IPS DF 4.7 (cell line): ENCODE data around the gene SNX20.

Experiments used
- DNase-seq: peaks from one replicate; pipeline ENCODE4 v3.0.0-alpha.2; 2013; ENCODE audit warnings: low spot score; ENCODE audit errors: extremely low read depth

The SNX20 gene

DNA sequence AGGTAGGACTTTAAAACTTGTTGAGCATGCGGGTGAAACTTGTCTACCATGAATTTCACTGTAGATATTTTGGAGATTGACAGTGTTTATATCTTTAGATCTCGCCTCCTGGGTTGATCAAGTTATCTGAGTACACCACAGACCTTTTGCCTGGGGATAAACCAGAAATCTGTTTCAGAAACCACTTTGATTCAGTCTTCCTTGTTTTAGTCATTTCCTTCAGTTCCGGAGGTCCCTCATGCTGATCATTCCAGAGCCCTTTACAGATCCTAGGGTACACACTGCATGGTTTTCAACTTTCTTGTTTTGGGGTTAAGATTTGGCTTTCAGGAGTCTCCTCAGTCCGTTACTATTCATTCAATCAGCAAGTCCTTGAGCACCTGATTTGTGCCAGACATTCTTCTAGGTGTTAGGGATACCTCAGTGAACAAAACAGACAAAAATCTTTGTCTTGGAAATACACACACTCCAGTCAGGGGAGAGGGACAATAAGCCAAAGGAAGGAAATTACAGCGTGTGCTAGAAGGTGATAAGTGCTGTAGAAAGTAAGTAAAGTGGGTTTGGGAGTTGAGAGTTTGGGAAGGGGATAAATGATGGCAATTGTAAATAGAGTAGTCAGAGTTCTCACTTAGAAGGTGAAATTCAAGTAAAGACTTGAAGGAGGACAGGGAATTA is 24.5 kb upstream of the SNX20 start:
- no peak for DNase-seq

DNA sequence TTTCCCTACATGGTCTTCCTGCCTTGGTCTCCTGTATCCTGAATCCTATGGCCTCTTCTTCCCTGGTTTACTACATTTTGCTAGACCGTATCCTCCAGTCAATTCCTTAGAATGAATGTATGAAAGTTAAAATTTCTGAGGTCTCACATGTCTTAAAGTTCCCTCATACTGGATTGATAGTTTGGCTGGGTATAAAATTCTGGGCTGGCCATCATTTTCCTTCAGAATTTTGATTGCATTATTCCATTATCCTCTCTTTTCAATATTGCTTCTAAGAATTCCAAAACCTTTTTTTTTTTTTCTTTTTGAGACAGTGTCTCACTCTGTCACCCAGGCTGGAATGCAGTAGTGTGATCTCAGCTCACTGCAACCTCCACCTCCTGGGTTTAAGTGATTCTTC is 23.1 kb upstream of the SNX20 start:
- DNase-seq, result no peak

DNA sequence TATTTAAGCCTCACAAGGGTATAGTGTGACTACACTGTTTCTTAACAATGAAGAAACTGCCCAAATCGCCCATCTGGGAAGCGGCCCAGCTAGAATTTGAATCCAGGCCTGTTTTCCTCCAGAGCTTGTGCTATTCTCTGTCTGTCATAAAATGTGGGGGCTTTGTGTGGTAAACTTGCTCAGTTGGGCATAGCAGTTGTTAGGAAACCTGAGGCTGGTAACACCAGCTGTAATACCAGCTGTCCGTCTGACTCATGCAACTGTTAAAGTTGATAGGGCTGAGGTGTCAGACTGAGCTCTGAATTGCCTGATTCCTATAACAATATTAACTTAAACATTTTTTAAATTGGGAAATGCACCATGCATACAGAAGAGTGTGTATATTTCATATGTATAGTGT is 21.6 kb upstream of the SNX20 start:
- no peak for DNase-seq

DNA sequence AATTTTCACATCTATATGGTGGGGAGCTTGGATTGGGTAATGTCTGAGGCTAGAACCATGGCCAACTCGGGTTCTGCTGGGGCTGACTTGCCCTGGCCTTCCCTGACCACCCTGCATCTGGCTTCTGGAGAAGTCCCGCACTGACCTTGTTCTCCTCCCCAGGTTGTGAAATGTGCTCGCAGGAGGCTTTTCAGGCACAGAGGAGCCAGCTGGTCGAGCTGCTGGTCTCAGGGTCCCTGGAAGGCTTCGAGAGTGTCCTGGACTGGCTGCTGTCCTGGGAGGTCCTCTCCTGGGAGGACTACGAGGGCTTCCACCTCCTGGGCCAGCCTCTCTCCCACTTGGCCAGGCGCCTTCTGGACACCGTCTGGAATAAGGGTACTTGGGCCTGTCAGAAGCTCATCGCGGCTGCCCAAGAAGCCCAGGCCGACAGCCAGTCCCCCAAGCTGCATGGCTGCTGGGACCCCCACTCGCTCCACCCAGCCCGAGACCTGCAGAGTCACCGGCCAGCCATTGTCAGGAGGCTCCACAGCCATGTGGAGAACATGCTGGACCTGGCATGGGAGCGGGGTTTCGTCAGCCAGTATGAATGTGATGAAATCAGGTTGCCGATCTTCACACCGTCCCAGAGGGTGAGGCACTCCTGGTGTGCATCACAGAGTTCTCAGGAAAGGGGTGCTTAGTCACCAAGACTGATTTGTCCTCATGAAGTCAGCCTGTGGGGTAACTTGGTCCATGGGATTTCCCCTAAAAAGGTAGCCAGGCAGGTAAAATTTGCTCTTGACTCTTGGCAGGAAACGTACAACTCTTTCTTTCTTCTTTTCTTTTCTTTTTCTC is 18.4 kb upstream of the SNX20 start:
- DNase-seq, result no peak

DNA sequence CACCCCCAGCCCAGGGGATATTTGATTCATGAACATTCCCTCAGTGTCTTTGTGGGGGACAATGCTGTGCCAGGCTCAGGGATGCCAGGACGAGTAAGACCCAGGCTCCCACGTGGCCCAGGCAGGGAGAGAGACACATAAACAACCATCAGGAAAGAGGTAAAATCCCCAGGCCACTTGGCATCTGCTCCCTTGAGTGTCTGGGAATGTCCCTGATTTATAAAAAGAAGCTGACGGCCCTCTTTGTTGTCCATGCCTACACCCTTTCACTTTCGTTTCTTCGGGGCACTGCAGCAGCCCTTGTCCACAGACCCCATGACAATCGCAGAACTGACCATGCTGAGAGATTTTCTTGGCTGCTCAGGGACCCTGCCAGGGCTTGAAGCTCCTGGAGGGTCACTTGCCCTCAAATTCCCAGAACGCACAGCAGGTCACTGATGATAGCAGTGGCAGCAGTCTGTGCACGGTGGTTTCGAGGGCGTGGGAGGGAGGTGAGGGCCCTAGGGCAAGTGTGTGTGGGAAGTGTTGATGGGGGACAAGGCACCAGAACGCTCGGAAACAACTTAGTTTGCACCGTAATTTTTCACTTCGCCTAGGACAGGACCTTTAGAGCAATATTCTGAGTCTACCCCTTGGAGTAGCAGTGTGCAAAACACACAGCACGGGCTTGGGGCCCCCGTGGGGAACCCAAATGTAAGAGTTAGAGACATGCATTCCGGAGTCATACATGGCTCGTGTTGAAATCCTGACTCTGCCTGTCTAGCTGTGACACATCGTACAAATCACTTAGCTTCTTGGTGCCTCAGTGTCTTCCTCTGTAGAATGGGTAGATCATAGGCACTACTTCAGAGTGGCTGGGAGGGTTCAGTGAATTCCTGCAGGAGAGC is 17.0 kb upstream of the SNX20 start:
- DNase-seq, result no peak

DNA sequence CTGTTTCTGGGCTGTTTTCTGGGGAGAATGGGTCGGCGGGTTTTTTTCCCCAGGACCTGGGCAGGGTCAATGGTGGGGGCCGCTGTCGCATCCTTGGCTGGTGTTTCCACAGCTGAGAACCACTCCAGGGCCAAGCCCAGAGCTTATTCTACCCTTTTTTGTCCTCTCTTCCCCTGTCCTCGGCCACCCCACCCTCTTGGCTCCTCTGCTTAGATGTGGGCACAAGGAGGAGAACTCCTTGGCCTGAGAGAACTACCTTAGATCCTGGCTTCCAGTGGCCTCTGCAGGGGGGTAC is 16.3 kb upstream of the SNX20 start:
- DNase-seq, result no peak

DNA sequence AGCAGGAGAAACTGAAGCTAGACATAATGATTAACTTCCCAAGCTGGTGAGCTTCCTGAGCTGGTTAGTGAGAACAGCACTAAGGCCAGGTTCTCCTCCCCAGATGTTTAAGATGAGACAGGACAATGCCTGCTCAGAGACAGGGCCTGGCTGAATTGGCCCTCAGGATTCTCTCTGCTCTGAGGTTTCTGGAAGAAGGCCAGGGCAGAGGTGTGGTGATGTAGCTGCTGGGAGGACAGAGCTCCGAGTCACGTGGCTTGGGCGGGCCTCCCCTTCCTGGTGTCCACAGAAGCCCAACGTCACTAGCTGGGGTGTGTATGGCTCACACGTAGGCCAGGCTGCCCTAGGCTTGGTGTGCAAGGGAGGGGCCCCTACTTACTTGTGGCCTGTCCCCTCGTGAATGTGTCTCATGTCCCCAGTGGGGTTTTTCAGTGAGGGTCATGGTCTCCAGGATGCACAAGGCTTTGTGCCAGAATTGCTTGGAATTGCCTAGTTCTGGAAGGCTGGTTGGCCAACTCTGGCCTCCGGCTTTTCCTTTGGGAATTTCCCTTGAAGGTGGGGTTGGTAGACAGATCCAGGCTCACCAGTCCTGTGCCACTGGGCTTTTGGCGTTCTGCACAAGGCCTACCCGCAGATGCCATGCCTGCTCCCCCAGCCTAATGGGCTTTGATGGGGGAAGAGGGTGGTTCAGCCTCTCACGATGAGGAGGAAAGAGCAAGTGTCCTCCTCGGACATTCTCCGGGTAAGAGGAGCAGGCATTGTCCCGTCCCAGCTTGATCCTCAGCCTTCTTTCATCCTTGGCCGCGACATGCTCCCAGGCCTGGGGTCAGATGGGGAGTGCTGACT is 15.7 kb upstream of the SNX20 start:
- DNase-seq, result no peak

DNA sequence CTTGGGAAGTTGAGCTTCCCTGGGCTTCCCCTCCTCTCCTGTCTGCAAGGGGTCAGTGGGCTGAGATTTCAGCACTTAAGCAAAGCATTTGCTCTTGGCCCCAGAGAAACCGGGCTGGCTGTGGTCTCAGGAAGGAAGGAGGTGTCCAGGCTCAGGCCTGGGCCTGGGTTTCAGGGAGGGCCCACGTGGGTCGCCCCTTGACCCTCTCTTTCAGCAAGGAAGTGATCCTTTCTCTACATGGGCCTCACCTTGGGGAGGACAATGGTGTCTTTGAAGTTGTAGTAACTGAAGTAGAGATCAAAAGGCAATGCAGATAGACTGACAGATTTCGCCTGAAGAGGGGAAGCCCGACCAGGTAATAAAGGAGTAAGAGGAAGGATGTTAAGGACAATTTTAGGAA is 15.0 kb upstream of the SNX20 start:
- no peak for DNase-seq

DNA sequence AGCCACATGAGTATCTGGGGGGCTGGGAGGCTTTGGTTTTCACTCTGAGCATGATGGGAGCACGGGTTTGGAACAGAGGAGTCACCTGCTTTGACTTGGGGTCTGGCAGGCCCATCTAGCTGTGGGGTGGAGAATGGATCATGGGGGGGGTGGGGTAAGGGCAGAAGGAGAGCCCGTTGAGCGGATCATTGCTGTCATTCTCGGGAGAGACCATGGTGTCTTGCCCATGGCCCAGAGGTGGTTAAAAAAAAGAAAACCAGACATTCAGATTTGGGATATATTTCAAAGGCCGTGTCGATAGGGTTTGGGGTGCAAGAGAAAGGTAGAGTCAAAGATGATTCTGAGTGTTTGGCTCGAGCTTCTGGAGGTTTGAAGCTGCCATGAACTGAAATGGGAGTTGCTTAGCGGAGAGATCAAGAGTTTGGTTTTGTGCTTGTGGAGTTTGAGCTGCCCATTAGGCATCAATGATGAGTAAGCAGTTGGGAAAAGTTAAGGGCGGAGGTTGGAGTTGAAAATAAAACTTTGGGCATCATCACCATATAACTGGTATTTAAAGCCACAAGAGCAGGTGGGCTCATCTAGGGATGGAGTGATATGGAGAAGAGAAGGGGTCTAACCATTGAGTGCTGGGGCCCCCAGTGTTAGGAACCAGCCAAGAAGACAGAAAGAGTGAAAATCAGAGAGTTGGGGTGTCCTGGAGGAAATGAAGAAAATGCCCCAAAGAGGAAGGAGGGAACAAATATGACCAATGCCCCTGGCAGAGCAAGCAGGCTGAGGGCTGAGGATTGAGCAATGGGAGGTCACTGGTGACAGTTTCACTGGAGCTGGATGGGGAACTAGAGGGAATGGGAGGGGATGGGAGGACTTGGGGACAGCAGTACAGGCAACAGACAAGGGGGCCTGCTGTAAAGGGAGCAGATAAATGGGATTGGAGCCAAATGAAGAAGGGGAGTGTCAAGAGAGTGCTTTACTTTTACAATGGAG is 14.2 kb upstream of the SNX20 start:
- no peak for DNase-seq

DNA sequence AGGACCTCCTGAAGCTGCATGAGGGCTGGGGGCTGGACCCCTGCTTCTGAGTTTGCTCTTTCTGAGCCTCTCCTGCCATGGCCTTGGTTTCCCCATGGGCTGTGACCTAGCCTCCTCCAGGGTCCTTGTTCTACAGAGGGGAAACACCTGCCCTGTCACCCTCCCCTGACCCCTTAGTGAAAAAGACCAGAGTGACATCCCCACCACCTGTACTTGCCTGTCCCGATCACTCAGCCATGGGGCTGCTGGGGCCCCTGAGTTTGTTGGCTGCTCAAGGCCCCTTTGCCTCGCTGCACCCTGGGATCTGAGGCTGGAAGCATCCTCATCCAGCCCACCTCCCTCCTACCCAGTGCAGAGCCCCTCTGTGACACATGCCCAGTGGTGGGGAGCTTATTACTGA is 13.1 kb upstream of the SNX20 start:
- DNase-seq, result no peak

DNA sequence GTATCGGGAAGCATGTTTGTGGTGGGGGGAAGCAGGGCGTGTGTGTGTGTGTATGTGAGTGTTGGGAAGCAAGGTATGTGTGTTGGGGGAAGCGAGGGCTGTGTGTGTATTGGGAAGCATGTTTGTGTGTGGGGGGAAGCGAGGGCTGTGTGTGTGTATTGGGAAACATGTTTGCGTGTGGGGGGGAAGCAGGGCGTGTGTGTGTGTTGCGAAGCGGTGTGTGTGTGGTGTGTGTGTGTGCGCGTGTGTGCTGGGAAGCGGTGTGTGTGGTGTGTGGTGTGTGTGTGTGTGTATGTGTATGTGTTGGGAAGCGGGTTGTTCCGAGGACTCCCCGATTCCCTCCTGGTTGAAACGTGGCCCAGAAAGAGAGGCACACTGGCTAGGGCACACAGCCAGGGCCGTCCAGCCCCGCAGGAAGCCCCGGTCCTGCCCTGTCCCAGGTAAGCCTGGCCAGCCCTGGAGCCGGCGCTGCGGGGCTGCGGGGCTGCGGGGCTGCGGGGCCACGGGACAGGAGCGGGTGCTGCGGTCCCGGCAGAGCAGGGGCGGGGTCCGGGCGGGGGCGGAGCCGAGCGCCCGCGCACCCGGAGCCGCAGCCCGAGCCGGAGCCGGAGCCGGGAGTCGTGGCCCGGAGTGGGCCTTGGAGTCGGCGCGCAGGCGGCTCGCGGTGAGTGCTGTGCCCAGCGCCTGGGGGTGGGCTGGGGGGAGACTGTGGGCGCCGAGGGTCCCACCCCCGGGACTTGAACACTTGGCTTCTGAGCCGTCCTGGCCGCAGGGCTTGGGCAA is 12.1 kb upstream of the SNX20 start, which contains the start of gene NOD2:
TSS of gene NOD2 (plus strand) at position 608 of the 783 bp plus-strand sequence. CDS start 5,890 bp downstream, outside the sequence.
- DNase-seq, result no peak

DNA sequence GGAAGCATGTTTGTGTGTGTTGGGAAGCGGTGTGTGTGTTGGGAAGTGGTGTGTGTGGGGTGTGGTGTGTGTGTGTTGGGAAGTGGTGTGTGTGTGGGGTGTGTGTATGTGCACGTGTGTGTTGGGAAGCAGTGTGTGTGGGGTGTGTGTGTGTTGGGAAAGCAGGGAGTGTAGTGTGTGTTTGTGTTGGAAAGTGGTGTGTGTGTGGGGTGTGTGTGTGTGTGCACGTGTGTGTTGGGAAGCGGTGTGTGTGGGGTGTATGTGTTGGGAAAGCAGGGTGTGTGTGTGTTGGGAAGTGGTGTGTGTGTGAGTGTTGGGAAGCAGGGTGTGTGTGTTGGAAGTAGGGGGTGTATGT is 11.5 kb upstream of the SNX20 start:
- DNase-seq, result no peak

DNA sequence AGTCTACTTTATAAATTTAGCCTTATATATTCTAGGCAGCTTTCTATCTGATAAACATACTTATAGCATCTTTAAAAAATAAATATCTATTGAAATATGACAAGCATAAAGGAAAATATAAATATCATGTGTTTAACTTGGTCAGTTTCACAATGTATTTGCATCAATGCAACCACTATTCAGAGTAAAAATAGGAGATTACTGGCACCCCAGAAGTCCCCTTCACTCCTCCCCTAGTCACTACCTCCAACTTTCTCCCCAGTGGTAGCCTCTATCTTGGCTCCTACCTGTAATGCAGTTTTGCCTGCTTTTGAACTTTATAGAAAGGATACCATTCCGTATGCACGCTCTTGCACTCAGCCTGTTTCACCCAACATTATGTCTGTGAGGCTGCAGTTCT is 9.1 kb upstream of the SNX20 start:
- no peak for DNase-seq

DNA sequence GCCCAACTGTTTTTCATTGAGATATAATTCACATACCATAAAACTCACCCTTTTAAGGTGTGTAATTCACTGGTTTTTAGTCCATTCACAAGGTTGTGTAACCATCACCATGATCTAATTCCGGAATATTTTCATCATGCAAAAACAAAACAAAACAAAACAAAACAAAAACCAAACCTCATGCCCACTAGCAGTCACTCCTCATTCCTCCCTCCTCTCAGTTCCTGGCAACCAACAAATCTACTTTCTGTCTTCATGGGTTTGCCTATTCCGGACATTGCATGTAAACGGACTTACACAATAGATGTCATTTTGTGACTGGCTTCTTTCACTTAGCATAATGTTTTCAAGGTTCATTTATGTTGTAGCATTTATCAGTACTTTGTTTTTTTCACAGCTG is 7.8 kb upstream of the SNX20 start:
- DNase-seq, result no peak

DNA sequence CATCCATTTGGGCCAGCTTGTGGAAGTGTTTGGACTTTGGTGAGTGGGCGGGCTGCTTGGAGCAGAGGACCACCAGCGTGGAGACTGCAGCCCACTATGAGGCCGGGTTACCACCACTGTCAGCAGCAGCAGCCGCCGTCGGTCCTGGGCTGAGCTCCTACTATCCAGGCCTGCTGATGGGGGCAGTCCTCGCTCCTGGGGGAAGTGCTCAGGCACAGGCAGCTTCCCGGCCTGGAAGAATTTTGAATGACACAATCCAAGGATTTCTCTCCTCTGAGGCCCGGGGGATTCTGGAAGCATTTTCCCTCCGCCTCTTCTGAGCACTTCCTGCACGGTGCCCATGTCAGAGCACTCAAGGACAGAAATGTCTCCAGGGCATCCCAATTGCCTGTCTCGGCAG is 7.0 kb upstream of the SNX20 start:
- no peak for DNase-seq

DNA sequence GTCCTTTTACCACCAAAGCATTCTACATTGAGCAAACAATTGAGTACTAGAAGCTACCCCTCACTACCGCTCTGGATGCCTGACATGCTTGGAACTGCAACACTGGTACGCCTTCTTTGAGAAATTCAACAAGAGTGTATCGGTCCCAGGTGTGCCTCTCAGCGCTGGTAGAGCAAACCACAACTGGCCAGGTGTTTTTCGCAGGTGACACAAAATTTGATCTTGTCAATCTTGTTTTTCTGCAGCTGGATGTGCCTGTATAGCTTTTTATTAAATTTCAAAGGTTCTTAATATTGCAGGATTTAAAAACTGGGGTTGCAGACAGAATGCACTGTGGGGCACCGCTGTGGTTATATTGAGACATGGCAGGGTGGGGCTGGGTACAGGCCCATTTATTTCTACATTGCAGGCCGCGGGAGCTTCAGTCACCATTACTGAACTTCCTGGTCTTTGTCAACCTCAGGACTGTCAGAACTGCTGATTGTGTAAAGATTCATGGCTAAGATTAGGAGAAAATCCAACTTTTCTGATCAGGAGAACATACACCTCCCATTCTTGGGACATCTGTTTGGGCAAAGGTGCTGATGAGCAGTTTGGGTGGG is 4.5 kb upstream of the SNX20 start:
- no peak for DNase-seq

DNA sequence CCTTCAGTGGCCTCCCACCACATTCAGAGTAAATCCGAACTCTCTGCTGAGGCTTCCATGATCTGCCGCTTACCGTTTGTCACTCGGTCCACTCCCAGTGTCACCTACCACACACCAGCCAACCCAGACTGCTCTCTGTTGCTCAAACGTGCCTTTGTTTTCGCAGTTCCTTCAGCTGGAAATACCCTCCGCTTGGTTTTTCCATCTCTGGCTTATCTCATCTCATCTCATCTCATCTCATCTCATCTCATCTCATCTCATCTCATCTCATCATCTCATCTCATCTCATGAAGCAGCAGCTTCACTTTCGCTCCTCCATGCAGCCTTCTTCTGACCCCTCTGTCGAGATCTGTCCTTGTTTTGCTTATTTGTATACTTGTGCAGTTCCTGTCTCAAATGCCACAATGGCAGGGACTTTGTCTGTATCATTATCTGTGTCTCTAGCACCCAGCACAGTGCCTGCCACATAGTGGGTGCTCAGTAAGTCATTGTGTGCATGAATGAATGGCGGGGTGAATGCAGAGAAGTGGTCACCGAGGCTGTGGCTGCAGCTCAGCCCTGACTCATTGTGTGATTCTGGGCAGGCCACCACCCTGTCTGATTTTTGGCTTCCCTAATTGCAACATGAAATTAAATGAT is 3.8 kb upstream of the SNX20 start:
- DNase-seq, result no peak

DNA sequence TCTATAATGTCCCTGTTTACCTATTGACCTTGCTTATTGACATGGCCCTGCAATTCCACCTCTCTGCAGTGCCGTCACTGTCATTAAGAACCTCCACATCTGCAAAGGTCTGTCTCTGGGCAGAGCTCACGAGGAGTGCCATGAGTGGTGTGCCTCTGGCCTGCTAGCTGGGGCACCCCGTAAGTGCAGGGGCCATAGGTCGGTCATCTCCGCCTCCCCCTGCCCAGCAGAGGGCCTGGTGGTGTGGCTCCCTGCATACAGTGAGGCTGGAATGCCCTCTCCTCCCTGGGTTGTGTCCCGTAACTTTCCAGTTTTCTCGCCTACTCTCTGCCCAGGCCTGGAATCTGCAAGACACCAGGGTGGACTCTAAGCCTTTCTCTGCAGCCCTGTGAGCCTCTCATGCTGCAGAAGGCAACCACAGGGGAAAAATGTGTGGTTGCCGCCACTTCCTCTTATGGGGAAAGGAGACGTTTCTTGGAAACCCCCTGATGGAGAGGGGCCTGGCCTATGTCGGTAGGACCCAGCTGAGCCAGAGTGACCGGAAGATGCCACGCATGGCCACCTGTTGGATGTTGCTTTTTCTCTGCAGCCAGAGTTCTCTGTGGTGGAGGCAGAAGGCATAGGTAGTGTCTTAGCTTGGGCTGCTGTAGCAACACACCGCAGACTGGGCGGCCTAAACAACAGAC is 2.7 kb upstream of the SNX20 start:
- no peak for DNase-seq
